NCI-H2196 treated with DMSO at 0.1 percent for 48 hours (cell line): ENCODE results near the gene MYCBPAP.
"Not testable (repeated sequence)": the region's sequence is repeated elsewhere in the genome, so short reads cannot be mapped to it uniquely, and the experiment has no call there.

ENCODE experiments used
- DNase-seq: peaks from one replicate; lab custom pipeline; 2025; ENCODE audit not compliant: unreplicated experiment; lab: John Stamatoyannopoulos, UW

The MYCBPAP gene

GRCh38 chr17:50471009-50471905 lies 37.0 kb upstream of the MYCBPAP start:
- DNase-seq: no peak

- DNase-seq: no peak
Measured at GRCh38 chr17:50472286-50472685, 36.0 kb upstream of the MYCBPAP start.

DNA sequence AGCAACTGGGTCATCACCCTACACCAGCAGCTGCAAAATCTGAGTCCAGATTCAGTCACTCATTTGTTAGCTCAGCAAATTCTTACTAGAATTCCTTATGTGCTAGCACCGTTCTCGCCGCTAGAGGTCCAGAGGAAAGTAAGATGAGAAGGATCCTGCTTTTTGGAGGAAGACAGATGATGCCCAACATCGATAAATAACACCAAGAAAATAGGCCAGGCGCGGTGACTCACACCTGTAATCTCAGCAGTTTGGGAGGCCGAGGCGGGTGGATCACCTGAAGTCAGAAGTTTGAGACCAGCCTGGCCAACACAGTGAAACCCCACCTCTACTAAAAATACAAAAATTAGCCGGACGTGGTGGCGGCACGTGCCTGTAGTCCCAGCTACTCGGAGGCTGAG lies 35.5 kb upstream of the MYCBPAP start:
- not testable (repeated sequence) for DNase-seq

DNA sequence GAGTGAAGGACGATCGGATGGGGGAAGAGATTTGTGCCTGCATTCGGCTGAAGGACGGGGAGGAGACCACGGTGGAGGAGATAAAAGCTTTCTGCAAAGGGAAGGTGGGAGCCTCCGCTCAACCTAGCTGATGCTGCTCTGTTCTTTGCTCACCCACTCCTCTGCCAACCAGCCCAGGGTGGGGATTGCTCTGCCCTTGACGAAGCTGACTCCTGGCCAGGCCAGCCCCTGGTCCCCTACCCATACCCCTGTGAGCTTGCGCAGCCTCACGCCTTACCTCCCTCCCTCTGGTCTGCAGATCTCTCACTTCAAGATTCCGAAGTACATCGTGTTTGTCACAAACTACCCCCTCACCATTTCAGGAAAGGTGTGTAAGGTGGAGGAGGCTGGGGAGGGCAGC lies 34.3 kb upstream of the MYCBPAP start:
- DNase-seq: no peak

- no peak for DNase-seq
Measured at GRCh38 chr17:50474523-50474922, 33.7 kb upstream of the MYCBPAP start.

DNA sequence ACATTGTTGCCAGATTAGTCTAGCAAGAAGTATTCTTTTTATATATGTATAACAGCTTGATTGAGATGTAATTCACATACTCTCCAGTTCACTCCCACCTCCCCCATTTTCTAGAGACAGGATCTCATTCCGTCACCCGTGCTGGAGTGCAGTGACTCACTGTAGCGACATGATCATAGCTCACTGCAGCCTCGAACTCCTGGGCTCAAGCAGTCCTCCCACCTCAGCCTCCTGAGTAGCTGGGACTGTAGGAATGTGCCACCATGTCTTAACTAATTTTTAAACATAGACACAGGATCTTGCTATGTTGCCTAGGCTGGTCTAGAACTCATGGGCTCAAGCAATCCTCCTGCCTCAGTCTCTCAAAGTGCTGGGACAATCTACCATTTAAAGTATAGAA lies 32.9 kb upstream of the MYCBPAP start:
- DNase-seq: no peak

GRCh38 chr17:50475775-50476544 lies 32.3 kb upstream of the MYCBPAP start:
- not testable (repeated sequence) for DNase-seq

GRCh38 chr17:50476545-50477315 lies 31.5 kb upstream of the MYCBPAP start:
- DNase-seq: no peak

- DNase-seq: no peak
Measured at GRCh38 chr17:50477976-50478375, 30.3 kb upstream of the MYCBPAP start.

- DNase-seq: peak; percentile 84
Measured at GRCh38 chr17:50478391-50479381, 29.6 kb upstream of the MYCBPAP start, which contains the start of gene RSAD1. Gene RSAD1, plus strand, starts transcription at chr17:50478860. Its CDS starts 25 bp downstream, at chr17:50478885.

- peak; percentile 73 for DNase-seq
Measured at GRCh38 chr17:50479522-50480141, 28.6 kb upstream of the MYCBPAP start.

DNA sequence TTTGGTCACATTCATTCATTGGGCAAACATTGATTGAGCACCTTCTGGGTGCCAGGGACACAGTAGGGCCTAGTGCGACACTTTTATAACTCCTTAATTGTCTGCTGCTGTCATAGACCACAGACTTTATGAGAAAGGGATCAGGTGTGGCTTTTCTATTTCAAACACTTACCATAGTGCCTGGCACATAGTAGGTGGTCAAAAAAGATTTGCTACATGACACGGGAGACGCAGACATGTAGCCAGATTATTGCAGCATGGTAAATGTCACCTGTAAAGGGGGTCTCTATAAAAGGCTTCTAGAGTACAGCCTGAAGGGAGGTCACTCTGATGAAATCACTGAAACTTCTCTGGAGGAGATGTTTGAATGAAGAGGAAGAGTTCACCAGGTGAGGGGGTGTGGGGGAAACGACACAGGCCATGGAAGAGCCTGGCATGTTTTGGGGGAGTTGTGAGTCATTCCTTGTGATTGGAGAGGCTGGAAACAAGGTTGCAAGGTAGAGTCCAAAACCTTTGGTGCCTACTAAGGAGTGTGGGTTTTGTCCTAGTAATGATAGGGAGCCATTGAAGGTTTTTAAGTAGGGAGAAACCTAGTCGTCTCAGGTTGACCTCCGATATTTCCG lies 28.0 kb upstream of the MYCBPAP start:
- DNase-seq: no peak

DNA sequence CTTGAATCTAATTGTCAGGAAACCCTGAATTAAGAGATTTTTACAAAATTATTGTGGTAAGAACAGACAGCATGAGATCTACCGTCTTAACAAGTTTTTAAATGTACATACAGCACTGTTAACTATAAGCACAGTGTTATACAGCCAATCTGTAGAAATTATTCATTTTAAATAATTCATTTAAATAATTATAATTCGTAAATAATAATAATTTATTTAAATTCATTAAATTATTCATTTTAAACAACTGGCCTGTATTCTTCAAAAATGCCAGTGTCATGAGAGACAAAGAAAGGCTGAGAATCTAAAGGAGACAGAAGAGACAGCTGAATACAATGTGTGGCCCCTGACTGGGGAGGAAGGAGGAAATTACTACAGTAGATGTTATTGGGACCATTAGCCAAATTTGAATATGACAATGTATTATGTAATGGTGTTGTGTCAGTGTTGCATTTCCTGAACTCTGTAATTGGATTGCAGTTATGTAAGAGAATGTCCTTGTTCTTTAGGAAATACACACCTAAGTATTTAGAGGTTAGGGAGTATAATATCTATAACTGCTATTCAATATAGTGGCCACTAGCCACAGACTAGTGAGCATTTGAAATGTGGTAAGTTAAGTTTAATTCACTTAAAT lies 27.3 kb upstream of the MYCBPAP start:
- DNase-seq: no peak

GRCh38 chr17:50481648-50482047 lies 26.6 kb upstream of the MYCBPAP start:
- DNase-seq: no peak

DNA sequence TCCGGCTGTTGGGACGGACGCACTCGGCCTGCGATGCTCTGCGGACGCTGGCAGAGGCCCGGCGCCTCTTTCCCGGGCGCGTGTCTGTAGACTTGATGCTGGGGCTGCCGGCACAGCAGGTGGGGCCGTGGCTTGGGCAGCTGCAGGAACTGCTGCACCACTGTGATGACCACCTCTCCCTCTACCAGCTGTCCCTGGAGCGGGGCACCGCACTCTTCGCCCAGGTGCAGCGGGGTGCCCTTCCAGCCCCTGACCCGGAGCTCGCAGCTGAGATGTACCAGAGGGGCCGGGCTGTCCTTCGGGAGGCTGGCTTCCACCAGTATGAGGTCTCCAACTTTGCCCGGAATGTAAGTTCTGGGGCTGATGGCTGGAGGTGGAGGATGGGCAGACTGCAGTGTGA lies 26.1 kb upstream of the MYCBPAP start:
- DNase-seq: no peak

DNA sequence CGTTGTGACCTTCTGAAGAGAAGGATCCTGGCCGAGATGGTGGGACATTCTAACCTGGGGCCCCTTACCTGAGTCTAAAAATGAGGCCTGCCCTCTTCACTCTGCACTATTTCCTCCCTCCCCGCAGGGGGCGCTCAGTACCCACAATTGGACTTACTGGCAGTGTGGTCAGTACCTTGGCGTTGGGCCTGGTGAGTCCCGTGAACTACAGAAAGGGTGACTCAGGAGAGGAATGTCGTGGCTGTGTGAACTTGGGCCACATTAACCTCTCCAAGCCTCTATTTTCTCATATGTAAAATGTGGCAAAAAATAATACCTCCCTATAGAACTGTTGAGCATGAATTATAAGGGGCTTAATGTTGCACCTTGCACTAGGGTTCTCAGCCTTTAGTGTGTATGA lies 25.7 kb upstream of the MYCBPAP start:
- peak; percentile 85 for DNase-seq

DNA sequence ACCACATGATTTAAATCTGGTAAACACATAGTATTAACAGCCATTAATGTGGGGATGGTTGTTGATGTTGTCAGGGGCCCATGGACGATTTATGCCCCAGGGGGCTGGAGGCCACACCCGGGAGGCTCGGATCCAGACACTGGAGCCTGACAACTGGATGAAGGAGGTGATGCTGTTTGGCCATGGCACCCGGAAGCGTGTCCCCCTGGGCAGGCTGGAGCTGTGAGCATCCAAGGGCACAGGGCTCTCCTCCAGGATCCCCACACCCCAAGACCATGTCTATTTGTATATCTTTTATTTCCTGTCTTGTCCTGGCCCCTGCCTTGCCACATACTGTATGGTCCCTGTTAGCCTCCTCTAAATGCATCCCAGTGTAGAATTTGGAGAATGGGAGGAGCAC lies 25.0 kb upstream of the MYCBPAP start:
- no peak for DNase-seq

- no peak for DNase-seq
Measured at GRCh38 chr17:50484386-50485155, 23.7 kb upstream of the MYCBPAP start.
